GM12874 (cell line): ENCODE results near the gene SORD.

ENCODE experiments used
- TF ChIP-seq, protein P1 (sequence below): IDR thresholded peaks from 2 replicates; pipeline ENCODE4 v1.5.1; 2011; ENCODE audit warnings: low read depth, mild to moderate bottlenecking, control low read depth, low read length, moderate library complexity; ENCODE audit not compliant: insufficient read depth

Gene SORD

DNA sequence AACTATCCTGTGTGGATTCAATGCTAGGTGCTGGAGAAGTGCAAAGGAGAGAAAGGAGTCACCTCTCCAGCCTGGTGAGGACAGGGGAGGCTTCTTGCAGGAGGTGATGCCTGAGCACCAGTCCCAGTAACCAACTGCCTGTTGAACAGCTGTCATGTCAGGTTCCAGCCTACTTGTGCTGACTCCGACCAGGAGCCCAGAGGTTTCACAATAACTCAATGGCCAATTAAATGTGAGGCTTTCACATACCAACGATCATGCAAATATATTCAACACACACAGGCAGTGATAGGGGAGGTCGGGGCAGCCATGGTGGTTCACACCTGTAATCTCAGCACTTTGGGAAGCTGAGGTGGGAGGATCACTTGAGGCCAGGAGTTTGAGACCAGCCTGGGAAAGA lies 7.7 kb downstream of the SORD start:
- TF ChIP-seq, protein P1, sequence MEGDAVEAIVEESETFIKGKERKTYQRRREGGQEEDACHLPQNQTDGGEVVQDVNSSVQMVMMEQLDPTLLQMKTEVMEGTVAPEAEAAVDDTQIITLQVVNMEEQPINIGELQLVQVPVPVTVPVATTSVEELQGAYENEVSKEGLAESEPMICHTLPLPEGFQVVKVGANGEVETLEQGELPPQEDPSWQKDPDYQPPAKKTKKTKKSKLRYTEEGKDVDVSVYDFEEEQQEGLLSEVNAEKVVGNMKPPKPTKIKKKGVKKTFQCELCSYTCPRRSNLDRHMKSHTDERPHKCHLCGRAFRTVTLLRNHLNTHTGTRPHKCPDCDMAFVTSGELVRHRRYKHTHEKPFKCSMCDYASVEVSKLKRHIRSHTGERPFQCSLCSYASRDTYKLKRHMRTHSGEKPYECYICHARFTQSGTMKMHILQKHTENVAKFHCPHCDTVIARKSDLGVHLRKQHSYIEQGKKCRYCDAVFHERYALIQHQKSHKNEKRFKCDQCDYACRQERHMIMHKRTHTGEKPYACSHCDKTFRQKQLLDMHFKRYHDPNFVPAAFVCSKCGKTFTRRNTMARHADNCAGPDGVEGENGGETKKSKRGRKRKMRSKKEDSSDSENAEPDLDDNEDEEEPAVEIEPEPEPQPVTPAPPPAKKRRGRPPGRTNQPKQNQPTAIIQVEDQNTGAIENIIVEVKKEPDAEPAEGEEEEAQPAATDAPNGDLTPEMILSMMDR: no peak

DNA sequence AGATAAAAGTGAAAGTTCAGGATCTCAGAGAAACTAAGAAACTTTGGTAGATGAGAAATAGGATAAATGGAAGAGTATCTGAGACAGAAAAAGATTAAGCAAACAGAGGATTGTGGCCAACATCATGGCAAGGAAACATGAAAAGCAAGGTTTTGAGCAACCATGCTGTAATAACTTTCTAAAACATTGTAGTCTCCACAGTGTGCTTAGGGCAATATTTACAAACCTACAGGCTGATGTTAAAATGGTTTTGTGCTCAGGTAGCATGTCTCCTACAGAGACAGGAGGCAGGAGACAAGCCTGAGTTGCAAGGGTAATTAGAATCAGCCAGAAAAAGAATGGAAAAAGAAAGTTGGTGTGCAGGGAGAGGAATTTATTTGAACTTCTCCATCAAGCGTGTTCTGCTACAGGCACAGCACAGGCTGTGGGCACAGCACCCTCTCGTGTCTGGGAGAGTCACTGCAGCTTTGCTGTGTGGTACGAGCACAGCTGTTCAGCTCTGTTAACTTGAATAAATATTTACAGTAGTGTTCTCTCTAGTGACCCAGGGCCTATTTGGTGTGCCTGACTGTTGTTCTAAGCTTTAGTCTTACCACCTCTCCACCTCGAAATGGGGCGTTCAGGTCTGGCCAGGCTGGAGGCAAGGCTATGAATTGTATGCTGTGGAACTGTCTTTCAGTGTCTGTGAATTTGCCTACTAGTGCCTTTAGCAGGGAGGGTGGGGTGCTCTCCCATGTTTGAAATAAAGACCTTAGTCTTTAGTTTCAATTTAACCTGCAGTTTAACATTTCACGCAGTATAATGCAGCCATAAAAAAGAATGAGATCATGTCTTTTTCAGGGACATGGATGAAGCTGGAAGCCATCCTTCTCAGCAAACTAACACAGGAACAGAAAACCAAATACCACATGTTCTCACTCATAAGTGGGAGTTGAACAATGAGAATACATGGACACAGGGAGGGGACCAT lies 14.1 kb downstream of the SORD start:
- TF ChIP-seq, protein P1: peak; percentile 88

DNA sequence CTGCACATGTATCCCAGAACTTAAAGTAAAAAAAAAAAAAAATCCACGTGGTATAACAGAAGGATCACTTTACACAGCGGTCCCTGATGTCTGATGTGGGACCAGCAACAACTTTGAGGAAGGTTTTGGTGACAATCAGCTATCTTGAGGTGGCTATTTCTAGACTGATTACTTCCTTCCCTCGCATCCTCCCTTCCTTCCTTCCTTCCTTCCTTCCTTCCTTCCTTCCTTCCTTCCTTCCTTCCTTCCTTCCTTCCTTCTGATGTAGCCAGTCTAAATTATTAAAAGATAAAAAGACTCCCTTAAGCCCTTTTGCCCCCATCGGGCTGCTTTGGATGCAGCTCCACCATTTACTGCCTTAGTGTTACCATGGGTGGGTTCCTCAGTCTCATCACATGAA lies 14.9 kb downstream of the SORD start:
- TF ChIP-seq, protein P1: no peak

DNA sequence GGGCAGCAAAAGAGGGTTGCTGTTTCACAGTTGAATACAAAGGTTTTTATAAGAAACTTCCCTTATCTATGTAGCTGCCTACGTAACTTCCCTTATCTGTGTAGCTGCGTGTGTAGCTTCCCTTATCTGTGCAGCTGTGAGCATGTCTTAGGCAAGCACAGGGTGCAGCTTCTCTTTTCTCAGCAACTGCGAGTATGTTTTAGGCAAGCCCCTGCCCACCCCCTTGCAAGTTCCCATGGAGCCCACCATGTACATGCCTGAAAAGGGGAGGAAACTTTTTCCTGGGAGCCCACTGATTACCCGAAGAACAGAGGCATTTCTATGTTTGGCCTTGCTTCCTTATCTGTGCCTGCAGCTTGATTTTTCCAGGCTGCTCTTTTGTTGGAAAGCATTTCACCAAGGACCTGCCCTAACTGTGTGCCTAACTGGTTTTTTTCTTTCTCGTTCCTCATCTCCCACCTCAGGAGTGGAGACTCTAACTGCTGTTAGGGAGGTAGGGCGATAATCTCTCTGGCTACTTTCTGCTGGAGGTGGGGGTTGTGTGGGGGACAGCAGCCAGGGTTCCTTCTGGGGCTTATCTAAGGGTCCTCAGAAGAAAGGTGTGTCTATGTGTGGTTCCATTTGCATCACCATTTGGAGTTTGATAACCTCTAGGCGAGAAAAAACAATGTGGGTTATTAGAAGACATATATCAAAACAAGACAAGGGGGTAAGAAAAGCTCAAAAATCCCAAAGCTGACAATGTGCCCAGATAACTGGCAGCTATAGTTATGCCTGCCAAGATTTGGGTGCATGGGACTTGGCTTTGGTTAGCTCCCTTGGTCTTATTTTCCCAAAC lies 26.0 kb downstream of the SORD start:
- TF ChIP-seq, protein P1: no peak

DNA sequence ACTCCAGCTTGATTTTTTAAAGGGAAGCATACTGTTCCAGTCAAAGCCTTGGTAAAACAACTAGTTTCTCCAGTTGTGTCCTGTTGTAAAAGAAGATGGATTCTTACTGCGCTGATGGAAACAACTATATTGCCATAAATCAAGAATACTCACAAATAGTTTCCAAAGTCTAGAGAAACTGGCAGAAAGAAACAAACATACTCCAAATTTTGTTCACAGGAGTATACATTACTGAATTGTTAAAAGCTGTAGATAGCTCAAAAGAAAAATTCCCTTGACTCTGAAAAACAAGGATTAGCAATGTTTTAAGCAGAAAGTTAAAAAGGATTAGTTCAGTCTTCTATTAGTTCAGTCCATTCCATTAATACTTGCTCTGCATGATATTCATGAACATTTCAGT lies 27.6 kb downstream of the SORD start:
- TF ChIP-seq, protein P1: no peak

DNA sequence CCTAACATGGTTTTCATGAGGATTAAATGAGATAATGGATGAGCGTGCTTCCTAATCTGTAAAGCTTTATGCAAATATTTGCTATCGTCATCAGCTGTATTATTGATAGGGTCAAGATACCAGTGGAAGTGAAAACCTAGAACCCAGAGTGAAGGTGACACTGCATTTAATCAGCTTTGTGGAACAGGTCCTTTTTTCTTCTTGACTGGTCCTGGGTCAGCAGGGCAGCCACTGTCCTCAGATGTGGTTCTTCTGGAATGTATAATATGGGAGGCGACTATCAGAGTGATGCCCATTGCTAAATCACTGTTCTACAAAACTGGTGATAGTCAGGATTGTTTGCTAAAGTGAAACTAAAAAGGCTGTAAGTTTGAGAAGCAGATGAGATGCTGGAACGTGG lies 41.4 kb downstream of the SORD start:
- TF ChIP-seq, protein P1: no peak

DNA sequence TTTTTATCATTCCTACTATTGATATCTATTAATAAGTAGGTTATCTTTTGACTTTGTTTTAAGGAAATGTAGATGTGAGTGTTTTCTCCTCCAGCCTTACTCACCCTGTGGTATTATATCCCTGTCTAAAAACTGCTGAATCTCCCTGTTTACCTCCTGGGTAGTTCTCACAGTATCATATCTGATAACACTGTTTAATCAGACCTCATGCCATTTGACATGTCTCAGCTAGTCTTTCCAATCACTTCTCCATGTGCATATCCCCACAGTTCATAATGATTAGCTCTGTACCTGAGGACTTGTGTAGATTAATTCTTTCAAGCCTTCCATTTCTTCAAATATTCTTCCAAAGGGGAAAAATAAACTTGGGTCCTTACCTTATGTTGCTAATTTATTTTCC lies 60.2 kb downstream of the SORD start:
- TF ChIP-seq, protein P1: no peak
